NOMO-1 (cell line): ENCODE measurements around the gene HCFC1R1.

Experiments
- DNase-seq, 2 experiments: peaks; one replicate each; lab custom pipeline; 2025; ENCODE audit not compliant: unreplicated experiment in 2 of 2; lab: John Stamatoyannopoulos, UW

HCFC1R1 gene

DNA sequence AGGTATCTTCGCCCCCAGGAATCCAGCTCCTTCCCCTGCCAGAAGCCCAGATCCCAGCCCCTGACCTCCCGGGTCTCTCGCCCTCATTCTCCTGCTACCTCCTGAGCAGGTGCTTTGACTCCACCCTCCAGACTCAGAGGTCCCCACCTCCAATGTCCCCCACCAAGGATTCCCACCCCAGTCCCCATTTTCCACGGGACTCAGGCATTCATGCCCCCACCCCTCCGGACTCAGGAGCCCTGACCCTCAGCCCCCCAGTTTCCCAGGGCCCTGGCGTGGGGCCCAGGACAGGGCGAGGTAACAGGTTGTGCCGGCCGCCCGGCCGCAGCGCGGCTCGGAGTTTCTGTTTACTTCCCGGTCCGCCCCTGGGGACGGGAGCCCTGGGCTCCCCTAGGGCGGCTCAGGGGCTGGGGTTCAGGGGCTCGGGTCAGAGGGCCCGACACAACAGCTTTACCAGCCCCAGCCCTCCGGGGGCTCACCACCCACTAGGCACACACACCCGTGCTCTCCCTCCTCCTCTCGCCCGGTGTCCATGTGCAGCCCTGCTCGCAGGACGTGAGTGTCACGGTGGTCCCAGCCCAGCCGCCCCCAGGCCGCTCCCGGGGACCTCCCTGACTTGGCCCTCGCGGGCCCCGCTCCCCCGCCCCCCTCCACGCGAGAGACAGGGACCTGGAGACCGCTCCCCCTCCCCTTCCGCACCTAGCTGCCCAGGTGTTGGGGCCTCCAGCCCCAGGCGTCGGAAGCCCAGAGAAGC, 12.4 kb upstream of the HCFC1R1 start:
- no peak for DNase-seq

DNA sequence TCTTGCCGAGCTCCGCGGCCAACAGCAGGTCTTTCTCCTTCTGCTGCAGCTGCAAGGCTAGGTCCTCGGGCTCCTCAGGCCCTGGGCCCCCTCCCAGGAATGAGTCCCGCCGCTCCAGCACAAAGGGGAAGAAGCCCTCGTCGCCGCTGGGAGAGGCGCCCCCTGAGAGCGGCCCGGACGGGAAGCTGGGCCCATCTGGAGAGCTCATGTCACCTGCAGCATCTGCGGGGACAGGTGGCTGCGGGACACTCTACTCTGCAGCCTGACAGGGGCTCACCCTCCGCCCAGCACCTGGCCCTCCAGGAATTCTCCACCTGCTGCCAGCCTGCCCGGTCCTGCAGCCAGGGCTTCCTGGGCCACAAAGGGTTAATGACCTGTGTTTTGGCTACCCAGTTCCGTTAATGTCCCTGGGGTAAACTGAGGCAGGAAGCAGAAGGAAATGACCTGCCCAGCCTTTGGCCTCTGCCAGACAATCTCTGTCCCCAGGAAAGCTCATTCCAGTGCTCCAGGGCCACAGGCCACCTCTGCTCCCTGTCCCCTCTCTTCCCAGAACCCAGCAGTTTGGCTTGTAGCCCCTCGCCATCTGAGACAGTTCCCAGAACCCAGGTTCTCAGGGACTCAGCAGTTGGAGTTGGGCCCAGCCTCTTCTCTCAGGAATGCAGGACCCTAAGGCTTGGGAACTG, 11.7 kb upstream of the HCFC1R1 start:
- no peak for DNase-seq

DNA sequence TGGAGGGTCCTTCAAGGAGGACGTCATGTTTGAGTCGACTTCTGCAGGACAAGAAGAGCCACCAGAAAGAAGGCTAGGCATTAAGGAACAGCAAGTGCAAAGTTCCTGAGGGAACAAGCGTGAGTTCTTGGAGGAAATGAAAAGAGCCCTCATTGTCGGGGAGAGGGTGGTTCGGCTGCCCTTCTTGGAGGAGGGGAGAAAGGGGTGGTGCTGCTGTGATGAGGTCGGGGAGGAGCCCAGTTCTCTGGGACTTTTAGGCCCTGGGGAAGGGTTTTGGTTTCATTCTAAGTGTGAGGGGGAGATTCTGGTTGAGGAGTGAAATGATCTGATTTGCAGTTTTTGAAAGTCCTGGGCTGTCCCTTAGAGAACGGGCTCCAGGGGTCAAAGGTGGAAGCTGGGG, 8.9 kb upstream of the HCFC1R1 start:
- no peak for DNase-seq

DNA sequence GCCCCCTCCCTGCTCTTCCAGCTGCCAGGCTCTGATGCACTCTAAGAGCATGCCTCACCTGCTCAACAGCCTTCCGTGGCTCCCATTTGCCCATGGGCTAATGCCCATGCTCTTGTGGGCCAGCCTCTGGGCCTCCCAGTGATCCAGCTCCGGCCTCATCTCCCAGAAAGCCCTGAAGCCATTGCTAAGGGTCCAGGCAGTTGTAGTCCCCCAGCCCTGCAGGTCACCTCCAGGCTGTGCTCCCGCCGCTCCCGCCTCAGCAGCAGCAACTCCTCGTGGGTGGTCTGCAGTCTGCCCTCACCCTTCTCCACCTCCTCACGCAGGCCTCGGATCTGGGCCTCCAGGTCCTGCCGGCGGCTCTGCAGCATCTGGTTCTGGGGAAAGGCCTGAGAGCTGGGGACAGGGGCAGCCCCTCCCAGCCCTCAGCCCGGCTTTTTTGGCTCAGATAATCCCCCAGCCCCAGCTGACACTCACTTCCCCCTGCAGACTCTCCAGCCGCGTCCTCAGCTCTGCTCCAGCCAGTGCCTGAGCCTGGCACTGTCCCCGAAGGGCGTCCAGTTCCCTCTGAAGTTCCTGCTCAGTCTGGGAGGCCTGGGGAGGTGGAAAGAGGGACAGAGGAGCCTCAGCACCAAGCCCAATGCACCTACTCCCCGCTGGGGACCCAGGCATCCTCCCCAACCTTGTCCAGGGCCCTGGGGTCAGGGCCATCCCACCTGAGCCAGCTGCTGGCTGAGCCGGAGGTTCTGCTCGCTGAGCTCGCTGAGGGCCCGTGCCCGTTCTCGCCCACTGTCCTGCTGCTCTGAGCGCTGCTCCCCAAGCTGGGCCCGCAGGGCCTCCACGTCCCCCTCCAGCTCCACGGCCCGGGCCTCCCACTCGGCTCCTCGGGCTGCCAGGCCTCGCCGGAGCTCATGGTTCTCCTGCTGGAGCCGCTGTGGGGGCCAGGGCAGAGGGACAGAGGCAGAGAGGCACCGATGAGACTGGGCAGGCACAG, 6.8 kb upstream of the HCFC1R1 start:
- DNase-seq = no peak

DNA sequence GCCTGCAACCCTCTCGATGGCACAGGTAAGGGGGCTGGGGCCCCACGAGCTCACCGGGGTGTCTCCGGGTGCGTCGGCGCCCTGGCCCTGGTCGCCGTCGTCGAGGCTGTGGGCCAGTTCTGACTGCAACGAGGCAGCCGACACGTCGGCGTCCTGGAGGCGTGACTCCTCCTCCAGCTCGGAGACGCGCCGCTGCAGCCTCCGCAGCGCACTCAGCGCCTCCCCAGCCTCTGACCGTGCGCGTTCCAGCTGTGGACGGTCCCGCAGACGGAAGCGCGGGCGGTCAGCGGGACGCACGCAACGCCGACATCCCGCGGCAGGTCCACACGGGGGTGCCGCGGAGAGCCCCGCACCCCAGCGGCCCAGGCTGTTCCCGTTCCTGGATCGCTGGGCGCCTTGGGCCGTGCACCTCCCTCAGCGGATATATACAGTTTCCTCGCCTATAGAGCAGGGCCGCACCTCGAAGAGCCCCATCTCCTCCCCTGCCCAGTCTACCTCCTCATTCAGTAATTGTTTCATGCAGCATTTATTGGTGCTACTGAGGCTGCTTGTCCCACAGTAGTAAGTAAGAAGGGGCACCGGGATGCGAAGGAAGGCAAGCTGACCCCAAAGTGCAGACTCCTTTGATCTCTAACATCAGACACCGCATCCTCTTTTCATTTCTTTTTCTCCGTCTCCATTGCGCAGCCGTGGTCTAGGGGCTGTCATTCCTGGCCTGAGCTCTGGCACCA, 5.9 kb upstream of the HCFC1R1 start:
- DNase-seq = peak in 1 of 2 experiments; percentile 28

DNA sequence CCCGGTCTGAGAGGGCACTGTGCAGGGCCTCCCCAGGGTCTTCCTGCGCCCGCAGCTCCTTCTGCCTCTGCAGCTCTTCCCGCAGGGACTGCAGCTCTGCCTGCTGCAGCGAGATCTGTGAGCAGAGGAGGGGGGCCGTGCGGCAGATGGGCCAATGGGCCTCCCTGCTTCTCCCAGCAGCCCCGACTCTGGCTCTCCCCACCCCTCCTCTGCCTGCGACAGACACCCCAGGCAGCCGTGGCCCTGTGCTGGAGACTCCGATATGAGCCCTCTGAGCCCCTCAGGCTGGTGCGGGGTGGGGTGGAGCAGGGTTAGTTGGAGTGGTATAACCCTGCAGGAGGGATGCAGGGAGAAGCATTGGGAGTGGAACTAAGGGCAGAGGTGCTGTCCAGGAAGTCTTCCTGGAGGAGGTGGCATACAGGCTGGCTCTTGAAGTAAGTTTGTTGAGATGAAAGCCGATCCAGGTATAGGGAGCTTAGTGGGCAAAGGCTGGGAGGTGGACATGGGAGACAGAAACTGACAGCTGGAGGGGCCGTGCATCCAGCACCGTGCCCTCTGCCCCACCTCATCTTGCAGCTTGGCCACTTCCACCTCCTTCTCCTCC, 5.1 kb upstream of the HCFC1R1 start:
- DNase-seq = no peak

DNA sequence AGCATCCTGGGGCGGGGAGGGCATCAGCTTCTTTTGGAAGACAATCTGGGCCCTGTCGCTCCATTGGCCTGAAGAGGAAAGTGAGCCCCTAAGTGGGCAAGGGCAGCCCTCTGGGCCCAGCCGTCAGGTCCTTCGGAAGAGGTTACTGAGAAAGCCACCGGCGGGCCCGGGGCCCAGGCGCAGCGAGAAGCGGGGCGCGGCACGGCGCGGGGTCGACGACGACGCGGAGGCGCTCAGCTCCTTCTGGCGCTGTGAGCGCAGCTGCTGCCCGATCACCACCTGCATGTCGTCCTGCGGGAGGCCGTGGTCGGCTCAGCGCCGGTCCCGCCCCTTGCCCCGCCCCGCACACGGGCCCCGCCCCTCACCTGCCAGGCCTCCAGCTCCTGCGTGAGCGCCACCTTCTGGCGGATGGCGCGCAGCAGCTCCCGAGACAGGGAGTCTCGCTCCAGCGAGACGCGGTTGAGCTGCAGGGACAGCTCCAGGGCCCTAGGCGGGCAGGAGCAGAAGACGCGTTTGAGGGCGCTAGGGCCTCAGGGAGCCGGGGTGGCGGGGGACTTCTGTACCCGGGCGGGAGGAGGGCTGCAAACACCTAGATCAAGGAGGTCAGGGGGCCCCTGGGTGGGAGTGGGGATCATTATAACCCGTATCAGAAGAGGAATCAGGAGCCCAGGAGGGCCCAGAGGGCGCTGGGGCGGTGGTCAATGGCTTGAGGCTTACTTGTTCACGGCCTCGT, 4.4 kb upstream of the HCFC1R1 start:
- peak; percentile 62 to 67 for DNase-seq

DNA sequence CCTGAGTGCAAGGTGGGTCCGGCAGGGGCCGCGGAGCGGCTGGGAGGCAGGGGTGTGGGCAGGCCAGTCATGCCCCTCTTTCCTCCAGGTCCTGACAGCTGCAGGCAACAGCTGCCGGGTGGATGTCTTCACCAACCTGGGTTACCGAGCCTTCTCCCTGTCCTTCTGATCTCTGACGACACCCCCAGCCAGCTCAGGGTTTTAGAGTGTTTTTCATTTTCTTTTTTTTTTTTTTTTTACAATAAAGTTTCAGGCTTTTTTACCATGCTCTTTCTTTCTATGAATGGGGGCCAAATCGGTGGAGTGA, 3.7 kb upstream of the HCFC1R1 start:
- no peak for DNase-seq

DNA sequence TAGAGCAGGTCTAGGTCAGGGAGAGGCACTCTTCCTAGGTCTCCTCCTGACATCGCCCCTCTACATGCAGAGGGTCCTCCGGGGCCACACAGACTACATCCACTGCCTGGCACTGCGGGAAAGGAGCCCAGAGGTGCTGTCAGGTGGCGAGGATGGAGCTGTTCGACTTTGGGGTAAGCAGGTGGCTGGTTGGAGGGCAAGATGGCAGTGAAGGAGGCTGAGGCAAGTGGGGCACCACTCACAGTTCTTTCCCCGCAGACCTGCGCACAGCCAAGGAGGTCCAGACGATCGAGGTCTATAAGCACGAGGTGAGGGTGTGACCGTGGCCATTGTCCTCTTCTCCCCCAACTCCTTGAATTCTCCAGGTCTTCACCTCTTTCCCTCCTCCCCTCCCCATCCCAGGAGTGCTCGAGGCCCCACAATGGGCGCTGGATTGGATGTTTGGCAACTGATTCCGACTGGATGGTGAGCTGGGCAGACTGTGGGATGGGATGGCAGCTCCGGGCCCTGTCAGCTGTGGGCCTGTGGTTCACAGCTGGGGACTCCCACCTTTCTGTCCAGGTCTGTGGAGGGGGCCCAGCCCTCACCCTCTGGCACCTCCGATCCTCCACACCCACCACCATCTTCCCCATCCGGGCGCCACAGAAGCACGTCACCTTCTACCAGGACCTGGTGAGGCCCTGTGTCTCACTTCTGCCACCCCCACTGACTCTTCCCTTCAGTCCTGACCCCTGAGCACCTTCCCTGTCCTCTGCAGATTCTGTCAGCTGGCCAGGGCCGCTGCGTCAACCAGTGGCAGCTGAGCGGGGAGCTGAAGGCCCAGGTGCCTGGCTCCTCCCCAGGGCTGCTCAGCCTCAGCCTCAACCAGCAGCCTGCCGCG, 3.1 kb upstream of the HCFC1R1 start:
- no peak for DNase-seq

DNA sequence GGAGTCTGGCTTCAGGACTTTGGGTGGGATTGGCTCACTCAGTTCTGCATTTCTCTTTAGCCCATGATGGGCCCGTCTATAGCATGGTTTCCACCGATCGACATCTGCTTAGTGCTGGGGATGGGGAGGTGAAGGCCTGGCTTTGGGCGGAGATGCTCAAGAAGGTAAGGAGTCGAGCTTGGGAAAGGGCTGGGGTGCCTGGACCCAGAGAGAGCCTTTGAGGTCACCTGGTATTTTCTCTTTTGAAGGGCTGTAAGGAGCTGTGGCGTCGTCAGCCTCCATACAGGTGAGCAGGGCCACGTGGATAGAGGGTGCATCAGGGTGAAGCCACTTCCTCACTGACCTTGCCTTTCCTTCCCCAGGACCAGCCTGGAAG, 2.2 kb upstream of the HCFC1R1 start:
- DNase-seq = no peak

DNA sequence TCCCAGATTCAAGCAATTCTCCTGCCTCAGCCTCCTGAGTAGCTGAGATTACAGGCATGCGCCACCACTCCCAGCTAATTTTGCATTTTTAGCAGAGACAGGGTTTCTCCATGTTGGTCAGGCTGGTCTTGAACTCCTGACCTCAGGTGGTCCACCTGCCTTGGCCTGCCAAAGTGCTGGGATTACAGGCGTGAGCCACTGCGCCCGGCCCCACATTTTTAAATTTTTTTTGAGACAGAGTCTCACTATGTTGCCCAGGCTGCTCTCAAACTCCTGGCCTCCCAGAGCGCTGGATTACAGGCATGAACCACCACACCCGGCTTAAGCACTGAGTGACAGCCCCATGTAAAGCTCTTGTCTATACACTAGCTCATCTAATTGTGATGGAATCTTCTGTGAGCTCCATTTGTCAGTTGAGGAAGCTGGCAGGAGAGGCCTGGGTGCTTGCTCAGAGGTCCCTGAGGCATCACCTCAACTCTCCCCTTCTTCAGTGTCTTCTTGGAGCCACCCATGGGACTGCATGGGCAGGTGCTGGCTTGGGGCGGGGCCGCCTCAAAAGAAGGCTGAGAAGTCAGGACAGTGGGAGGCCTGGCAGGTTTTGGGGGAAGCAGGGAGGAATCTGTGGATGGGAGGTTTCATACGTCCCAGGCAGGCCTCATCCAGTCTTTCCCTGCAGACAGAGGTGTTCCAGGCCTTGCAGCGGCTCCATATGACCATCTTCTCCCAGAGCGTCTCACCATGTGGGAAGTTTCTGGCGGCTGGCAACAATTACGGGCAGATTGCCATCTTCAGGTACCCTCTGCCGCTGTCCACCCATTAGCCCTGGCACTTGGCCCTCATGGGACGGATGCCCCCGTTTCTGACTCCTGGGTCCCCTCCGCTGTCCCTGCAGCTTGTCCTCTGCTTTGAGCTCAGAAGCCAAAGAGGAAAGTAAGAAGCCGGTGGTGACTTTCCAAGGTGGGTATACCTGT, 1.6 kb upstream of the HCFC1R1 start:
- no peak for DNase-seq

DNA sequence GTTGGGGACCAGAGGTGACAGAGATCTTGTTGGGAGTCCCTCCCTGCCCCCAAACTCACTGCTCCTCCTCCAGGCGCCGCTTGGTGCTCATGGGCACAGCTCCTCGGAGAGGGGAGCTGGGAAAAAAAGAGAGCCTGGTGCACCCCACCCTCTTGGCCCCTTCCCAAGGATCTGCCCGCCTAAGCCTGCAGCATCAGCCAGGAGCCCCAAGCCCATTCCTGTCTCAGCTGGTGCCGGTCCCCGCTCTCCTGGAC, 400 bp downstream of the HCFC1R1 start:
- DNase-seq = no peak

DNA sequence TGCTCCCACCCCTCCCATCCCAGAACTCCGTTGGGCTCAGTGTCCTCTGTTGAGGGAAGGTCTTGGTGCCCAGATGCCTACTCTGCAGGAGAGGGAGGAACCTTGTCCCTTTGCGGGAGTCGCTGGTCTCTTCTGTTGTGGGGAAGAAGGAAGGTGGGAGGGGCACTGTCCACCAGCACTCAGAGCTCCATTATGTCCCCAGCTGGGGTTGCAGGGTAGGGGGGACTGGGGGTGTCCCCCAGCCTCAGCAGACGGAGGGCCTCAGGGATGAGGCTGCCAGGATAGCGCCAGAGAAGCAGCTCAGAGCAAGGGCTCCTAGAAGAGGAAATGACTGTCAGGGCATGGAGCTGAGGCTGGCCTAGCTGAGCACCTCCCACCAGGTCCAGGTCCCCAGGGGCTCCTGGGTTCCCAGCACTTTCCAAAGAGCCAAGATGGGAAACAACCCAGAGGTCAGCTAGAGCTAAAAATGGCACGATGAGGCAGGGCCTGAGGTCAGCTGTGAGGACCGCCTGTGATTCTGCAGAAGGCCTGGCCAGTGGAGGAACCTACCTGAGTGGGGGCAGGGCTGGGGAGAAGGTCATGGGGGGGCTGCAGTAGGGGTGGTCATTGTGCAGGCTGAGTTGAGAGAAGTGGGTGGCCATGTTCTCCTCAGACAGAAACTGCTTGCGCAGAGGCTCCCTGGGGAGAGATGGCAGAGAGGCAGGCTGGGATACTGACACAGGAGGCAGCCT, 893 bp downstream of the HCFC1R1 start:
- no peak for DNase-seq

DNA sequence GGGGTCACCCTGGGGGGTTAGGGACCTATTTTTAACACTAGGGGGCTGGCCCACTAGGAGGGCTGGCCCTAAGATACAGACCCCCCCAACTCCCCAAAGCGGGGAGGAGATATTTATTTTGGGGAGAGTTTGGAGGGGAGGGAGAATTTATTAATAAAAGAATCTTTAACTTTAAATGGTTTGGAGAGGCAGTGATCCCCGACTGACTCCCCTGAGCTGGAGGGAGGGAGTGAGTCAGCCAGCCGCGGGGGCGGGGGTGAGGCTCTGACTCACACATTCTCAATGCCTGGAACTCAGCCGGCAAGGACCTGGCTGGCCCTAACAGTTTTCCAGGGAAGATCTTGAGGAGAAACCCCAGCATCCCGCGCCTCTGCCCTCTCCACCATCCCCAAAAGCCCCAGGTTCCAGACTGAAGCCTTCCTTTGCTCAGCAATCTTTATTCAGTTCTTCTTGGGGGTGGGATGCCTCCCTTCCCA, 1.5 kb downstream of the HCFC1R1 start:
- DNase-seq = peak; percentile 34 to 59

DNA sequence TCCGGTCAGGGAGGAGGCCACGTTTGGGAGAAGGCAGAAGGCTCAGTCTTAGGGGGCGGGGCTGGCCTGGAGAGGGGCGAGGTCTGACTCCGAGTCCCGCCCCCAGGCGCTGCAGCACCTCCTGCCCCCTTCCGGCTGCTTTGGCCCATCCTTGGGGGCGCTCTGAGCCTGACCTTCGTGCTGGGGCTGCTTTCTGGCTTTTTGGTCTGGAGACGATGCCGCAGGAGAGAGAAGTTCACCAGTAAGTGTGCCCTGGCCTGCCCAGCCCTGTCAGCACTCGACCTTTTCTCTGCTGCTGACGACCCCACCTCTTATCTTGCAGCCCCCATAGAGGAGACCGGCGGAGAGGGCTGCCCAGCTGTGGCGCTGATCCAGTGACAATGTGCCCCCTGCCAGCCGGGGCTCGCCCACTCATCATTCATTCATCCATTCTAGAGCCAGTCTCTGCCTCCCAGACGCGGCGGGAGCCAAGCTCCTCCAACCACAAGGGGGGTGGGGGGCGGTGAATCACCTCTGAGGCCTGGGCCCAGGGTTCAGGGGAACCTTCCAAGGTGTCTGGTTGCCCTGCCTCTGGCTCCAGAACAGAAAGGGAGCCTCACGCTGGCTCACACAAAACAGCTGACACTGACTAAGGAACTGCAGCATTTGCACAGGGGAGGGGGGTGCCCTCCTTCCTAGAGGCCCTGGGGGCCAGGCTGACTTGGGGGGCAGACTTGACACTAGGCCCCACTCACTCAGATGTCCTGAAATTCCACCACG, 2.1 kb downstream of the HCFC1R1 start:
- DNase-seq = peak; percentile 74 to 91
